Natural killer cell (primary cell): ENCODE measurements around the gene BLM. TPM values are rescaled to one million over a fixed set of nuclear protein-coding genes. Genes with fewer than 3 reads are reported as not detected.

Experiments used
- ATAC-seq, 3 donors: fragments of 150-1000 bp in 2 of 3; fragments of 200-7000 bp in 1 of 3; cut with Tn5 transposase; 1 replicate in 1 of 3; 2 replicates in 2 of 3; pipeline ENCODE4 v1.10.0; 2021; ENCODE audit warnings: mild to moderate bottlenecking in 2 of 3, moderate library complexity in 2 of 3
- DNase-seq, 2 donors: peaks; one replicate each; pipeline versions ENCODE4 v3.0.0 to v3.0.0-alpha.2; 2013 to 2021; ENCODE audit warnings: mixed read lengths in 1 of 2
- H3K27ac ChIP-seq: one replicate; pipeline ENCODE4 v1.5.1; 2013; ENCODE audit warnings: mild to moderate bottlenecking, low read length
- H3K27me3 ChIP-seq: one replicate; pipeline ENCODE4 v1.6.1; 2013; ENCODE audit warnings: low read length; ENCODE audit not compliant: control insufficient read depth, insufficient read depth
- H3K36me3 ChIP-seq: one replicate; pipeline ENCODE4 v1.6.1; 2013; ENCODE audit warnings: low read length; ENCODE audit not compliant: control insufficient read depth, insufficient read depth
- H3K4me1 ChIP-seq: one replicate; pipeline ENCODE4 v1.6.1; 2013; ENCODE audit warnings: low read length; ENCODE audit not compliant: control insufficient read depth, insufficient read depth
- H3K4me3 ChIP-seq: one replicate; pipeline ENCODE4 v1.5.1; 2013; ENCODE audit warnings: low read length
- H3K9me3 ChIP-seq: one replicate; pipeline ENCODE4 v1.6.1; 2013; ENCODE audit warnings: low read length; ENCODE audit not compliant: control insufficient read depth, insufficient read depth
- H3K27ac Mint-ChIP-seq, 2 donors: one replicate each; pipeline ENCODE4 v1.8.0; 2022; ENCODE audit warnings: mild to moderate bottlenecking in 2 of 2, mixed read lengths in 2 of 2, moderate library complexity in 1 of 2
- H3K27me3 Mint-ChIP-seq, 2 donors: one replicate each; pipeline ENCODE4 v1.8.0; 2022; ENCODE audit warnings: low read depth in 2 of 2, mixed read lengths in 2 of 2
- H3K36me3 Mint-ChIP-seq: one replicate; pipeline ENCODE4 v1.8.0; 2022; ENCODE audit warnings: mixed read lengths
- H3K4me1 Mint-ChIP-seq, 2 donors: one replicate each; pipeline ENCODE4 v1.8.0; 2022; ENCODE audit warnings: mixed read lengths in 2 of 2
- H3K4me3 Mint-ChIP-seq: one replicate; pipeline ENCODE4 v1.8.0; 2022; ENCODE audit warnings: mild to moderate bottlenecking, moderate library complexity, mixed read lengths
- H3K9me3 Mint-ChIP-seq, 2 donors: one replicate each; pipeline ENCODE4 v1.8.0; 2022; ENCODE audit warnings: mixed read lengths in 2 of 2
- CTCF ChIP-seq: fragments of 200-600 bp; IDR thresholded peaks from one replicate; pipeline ENCODE4 v1.8.0; 2022; ENCODE audit warnings: antibody characterized with exemption
- WGBS: methylation state at CpG from one replicate; pipeline ENCODE4 v1.1.7; 2013; ENCODE audit warnings: missing lambda C conversion rate; ENCODE audit not compliant: insufficient coverage; 5-methylcytosine and 5-hydroxymethylcytosine counted together
- intact Hi-C: fragments of 100-400 bp; cut with micrococcal nuclease; formaldehyde crosslinking; loops from one replicate; pipeline ENCODE4 v1.14.2; 2022
- total RNA-seq, 4 donors: library from RNA; stranded (reverse); fragments of 120-200 nt in 1 of 4; gene quantifications; one replicate each; pipeline versions ENCODE4 v1.2.3 to v1.2.4, GENCODE V29; 2013 to 2022

The BLM gene
- total RNA-seq, 3 donors from 2014 or later (not counting 1 experiment from before 2014, with no cell fraction given): 9.9 to 15.9 (median 14.1) TPM

GRCh38 chr15:90828111-90828510, 111.0 kb downstream of the BLM start:
- intact Hi-C loops: no loop called here
- no peaks in the 10 kb centered on the region for H3K9me3 ChIP-seq
- H3K9me3 Mint-ChIP-seq: no peaks in the 10 kb centered on the region
- no peaks in the 10 kb centered on the region for H3K36me3 Mint-ChIP-seq
- peaks cover 38% of the 10 kb centered on the region for H3K4me1 ChIP-seq
- 94% methylated on average over 12 of the region's 12 CpGs for WGBS
- peaks cover 29 to 31% of the 10 kb centered on the region in 2 donors for H3K4me1 Mint-ChIP-seq
- no peak for ATAC-seq
- no peaks in the 10 kb centered on the region for H3K27me3 Mint-ChIP-seq
- no peak overlapping the region for H3K27ac Mint-ChIP-seq
- DNase-seq: no peak
- no peak overlapping the region for H3K4me3 ChIP-seq
- H3K4me3 Mint-ChIP-seq: no peak overlapping the region
- TF ChIP-seq CTCF: no peak
- no peak overlapping the region for H3K27ac ChIP-seq
- H3K27me3 ChIP-seq: no peaks in the 10 kb centered on the region
- H3K36me3 ChIP-seq: no peaks in the 10 kb centered on the region

- DNase-seq (no peak), ATAC-seq (no peak)
- Histone ChIP-seq H3K4me3 (no peak overlapping the region), H3K4me1 (peaks cover 34% of the 10 kb centered on the region), H3K27ac (no peak overlapping the region), H3K36me3 (no peaks in the 10 kb centered on the region), H3K27me3 (no peaks in the 10 kb centered on the region), H3K9me3 (no peaks in the 10 kb centered on the region)
- Mint-ChIP-seq H3K4me1 (peaks cover 29 to 30% of the 10 kb centered on the region in 2 donors), H3K9me3 (no peaks in the 10 kb centered on the region), H3K36me3 (no peaks in the 10 kb centered on the region), H3K4me3 (peak overlapping the region; percentile 13), H3K27ac (peak overlapping the region in 1 of 2 donors; percentile 72), H3K27me3 (no peaks in the 10 kb centered on the region)
- intact Hi-C loops: no loop called here
- TF ChIP-seq CTCF: no peak
- 96% methylated on average over 6 of the region's 6 CpGs for WGBS
Observed at GRCh38 chr15:90829126-90829525, 112.0 kb downstream of the BLM start.

GRCh38 chr15:90829942-90830440, 112.8 kb downstream of the BLM start:
- no peaks in the 10 kb centered on the region for H3K9me3 Mint-ChIP-seq
- TF ChIP-seq CTCF: no peak
- ATAC-seq: peak; percentile 74 to 85 (median 81)
- WGBS: 5% methylated on average over 14 of the region's 15 CpGs
- Histone ChIP-seq H3K4me1 (peaks cover 34% of the 10 kb centered on the region), H3K27me3 (no peaks in the 10 kb centered on the region), H3K9me3 (no peaks in the 10 kb centered on the region), H3K4me3 (no peak overlapping the region), H3K27ac (peak overlapping the region; percentile 67), H3K36me3 (no peaks in the 10 kb centered on the region)
- intact Hi-C loops: no loop called here
- no peaks in the 10 kb centered on the region for H3K36me3 Mint-ChIP-seq
- peaks cover 27 to 29% of the 10 kb centered on the region in 2 donors for H3K4me1 Mint-ChIP-seq
- peak overlapping the region; percentile 81 for H3K4me3 Mint-ChIP-seq
- H3K27ac Mint-ChIP-seq: peak overlapping the region; percentile 72 to 88
- peak in 1 of 2 donors; percentile 63 for DNase-seq
- H3K27me3 Mint-ChIP-seq: no peaks in the 10 kb centered on the region

GRCh38 chr15:90834626-90835025, 117.5 kb downstream of the BLM start:
- TF ChIP-seq CTCF: no peak
- Histone ChIP-seq H3K36me3 (no peaks in the 10 kb centered on the region), H3K9me3 (no peaks in the 10 kb centered on the region), H3K27ac (no peak overlapping the region), H3K27me3 (no peaks in the 10 kb centered on the region), H3K4me1 (peaks cover 48% of the 10 kb centered on the region), H3K4me3 (no peak overlapping the region)
- Mint-ChIP-seq H3K4me3 (no peak overlapping the region), H3K9me3 (no peaks in the 10 kb centered on the region), H3K36me3 (no peaks in the 10 kb centered on the region), H3K27me3 (no peaks in the 10 kb centered on the region), H3K27ac (no peak overlapping the region), H3K4me1 (peaks cover 37% of the 10 kb centered on the region in 2 donors)
- ATAC-seq: no peak
- DNase-seq: no peak
- 71% methylated on average over 5 of the region's 5 CpGs for WGBS
- intact Hi-C loops: loop anchor here (5.0 kb wide), 1 partner anchor 38 kb away; no protein-coding TSS in a partner anchor
